Fibroblast of peridontal ligament (primary cell): ENCODE data around the gene KIF26B.
"Not testable (repeated sequence)": the region's sequence is repeated elsewhere in the genome, so short reads cannot be mapped to it uniquely, and the experiment has no call there.

Experiments
- DNase-seq: peaks from one replicate; pipeline ENCODE4 v3.0.0-alpha.2; 2010; ENCODE audit errors: extremely low read depth

Gene KIF26B

DNA sequence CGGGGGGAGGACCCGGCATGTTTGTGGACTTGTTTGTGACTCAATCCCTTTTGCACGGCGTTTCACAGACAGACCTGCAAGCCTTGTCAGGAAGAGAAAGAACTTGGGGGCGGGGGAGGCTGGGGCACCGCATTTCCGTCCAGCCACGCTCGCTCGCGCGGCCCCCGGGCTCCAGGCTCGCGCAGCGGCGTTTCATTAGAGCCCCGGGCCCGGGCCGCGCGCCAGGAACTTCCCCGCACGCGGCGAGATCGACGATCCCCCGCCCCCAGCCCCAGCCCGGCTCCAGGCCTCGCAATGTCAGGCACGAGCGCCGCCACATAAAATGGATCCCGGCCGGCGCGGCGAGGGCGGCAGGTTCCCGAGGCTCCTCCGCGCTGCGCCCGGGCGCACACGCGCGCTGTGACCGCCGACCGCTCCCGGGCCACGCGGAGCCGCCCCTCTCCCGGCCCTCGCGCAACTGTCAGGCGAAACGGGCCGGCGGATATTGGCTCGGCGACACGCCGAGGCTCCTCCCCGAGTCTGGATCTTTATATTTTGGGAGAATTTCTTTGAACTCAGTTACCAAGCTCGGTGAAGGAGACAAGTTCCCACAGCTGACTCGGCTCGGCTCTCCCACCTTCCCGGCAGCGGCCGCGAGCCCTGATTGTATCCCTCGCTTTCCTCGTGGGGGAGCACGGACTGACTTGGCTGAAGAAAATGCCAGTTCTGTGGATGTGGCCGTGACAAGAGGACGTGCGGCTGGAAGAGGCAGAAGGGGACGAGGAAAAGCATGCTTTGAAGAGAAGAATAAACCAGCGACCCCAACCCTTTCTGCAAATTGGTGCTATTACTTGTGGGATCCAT is at the start of gene KIF26B:
KIF26B (plus strand) TSS at position 557 of the 843 bp plus-strand sequence. CDS start 440 bp downstream, outside the sequence.
- DNase-seq, result peak; percentile 64

GRCh38 chr1:245105042-245105441 is 49.7 kb upstream of the KIF26B start:
- no peak for DNase-seq

DNA sequence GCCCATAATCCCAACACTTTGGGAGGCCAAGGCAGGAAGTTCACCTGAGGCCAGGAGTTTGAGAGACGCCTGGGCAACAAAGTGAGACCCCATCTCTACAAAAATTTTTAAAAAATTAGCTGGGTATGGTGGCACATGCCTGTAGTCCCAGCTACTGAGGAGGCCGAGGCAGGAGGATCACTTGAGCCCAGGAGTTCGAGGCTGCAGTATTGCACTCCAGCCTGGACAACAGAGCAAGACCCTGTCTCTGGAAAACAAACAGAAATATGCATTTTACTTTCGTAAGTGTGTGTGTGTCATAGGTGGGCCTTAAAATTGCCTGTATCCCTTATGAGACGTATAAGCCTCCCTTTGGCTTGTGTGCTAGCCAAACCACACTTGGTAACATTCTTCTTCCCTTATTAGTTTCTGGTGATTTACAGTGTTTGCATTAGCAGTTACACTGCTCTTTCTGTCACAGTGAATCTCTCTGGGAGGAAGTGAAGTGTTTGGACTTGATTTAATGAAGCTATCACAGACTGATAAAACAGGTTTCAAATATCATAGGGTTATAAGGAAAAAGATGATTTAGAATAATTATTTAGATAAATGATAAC is 48.9 kb upstream of the KIF26B start:
- no peak for DNase-seq

- DNase-seq, result no peak
Observed at GRCh38 chr1:245107776-245108114, 47.0 kb upstream of the KIF26B start.

DNA sequence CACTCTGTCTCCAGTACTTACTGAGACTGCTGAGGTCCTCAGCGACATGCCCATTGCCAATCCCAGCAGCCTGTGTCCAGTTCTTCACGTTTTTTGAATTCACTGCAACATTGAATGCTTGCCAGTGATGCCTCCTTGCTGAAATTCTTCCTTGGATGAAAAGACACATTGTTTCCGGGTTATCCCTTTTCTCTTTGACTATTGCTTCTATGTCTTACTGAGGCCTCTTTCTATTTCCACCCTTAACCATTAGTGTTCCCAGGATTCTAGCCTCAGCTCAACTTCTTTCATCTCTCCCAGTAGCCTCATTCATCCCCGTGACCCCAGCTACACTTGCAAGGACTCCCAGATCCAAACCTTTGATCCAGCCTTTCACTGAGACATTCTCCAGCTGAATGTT is 46.5 kb upstream of the KIF26B start:
- no peak for DNase-seq

- DNase-seq, result no peak
Observed at GRCh38 chr1:245108909-245109308, 45.9 kb upstream of the KIF26B start.

- DNase-seq, result no peak
Observed at GRCh38 chr1:245110406-245110805, 44.4 kb upstream of the KIF26B start.

DNA sequence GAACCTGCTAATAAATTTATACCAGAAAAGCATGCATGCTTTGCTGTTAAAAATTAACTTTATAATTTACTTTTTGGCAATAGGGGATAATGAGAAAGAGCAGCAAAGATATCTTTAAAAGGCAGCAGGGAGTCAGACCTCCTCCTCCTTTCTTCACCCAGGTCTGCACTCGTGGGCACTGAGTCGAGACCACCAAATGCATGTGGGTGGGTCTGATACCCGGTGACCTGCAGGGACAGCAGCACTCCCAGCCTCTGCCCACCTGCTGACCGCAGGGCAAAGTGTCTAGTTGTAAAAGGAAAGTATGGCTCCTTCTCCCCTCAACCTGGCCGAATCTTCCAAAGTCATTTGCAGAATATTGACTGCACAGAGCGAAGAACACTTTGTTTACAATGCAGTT is 43.7 kb upstream of the KIF26B start:
- DNase-seq, result no peak

DNA sequence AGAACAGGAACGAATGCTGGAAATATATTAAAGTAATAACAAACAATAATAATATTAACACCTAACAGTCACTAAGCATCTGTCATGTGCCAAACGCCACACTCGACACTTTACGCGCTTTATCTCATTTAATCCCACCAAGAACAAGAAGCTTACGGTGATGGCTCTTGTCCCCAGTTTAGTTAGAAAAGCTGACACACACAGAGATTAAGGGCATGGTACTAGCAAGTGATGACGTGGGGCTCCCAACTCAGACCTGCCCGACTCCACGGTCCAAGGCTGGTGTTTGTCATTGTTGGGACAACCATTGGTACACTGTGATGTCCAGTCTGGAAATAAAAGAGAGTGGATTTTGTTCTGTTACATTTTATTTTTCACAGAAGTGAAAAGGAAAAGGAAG is 41.1 kb upstream of the KIF26B start:
- DNase-seq, result no peak

DNA sequence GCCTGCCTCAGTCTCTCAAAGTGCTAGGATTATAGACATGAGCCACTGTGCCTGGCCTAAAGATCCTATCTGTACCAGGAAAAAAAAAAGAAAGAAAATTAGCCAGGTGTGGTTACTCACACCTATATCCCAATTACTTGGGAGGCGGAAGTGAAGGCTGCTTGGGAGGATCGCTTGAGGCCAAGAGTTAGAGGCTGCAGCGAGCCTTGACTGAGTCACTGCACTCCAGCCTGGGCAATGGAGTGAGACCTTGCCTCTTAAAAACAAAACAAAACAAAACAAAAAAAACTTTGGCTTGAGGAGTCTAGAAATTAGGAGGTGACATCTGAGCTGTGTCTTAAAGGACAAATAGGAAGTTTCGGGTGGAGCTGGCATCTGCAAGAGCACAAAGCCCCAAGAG is 38.7 kb upstream of the KIF26B start:
- DNase-seq, result no peak

GRCh38 chr1:245116751-245117150 is 38.0 kb upstream of the KIF26B start:
- no peak for DNase-seq

GRCh38 chr1:245118066-245118465 is 36.7 kb upstream of the KIF26B start:
- DNase-seq, result no peak

GRCh38 chr1:245118806-245119205 is 36.0 kb upstream of the KIF26B start:
- no peak for DNase-seq

DNA sequence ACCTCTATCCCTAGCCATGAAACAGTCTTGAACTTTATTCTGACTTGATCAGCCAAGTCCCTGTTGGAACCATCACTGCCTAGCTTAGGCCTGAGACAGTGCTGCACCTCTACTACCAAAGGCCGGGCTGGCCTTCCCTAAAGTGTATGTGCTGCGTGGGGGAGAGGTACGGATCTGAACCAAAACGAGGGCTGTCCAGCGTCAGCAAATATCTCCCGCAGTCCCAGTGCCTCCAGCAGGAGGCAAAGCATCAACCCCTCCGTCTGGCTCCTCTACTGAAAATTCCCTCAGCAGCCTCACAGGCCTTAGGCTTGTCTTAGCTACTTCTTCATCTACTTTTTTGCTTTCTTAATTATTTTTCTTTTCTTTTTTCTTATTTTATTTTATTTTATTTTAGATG is 33.3 kb upstream of the KIF26B start:
- no peak for DNase-seq

DNA sequence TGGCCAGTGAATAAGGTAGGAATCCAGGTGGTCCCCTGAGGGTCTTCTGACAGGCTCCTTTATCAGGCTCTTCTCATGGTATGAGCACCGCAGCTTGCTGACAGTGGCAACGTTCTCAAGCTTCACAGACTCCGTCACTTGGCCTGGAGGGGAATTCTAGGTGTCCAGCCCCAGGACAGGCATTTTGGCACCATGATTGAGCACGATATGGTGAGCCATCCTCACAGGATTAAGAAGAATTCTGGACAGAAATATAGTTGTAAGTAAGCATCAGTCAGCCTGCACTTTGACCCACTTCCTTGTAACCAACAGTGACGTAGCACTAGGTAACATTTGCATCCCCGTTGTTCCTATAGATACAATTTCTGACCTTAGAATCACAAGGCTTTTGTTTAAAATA is 30.5 kb upstream of the KIF26B start:
- DNase-seq, result no peak

DNA sequence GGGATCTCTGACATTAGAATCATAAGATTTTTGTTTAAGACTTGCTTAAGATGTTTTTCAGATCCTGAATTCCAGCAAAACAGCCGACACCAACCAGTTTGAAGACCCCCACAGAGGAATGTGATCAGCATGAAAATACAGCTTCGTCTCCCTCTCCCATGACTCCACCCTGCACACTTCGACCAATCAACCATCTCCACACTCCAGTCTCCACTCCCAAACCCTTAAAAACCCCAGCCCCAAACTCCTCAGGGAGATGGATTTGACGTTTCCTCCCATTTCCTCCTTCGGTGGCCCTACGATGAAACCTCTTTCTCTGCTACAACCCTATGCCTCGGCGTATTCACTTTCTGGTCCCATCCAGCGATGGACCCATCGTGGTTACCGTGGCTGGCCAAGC is 30.1 kb upstream of the KIF26B start:
- DNase-seq, result no peak

- no peak for DNase-seq
Observed at GRCh38 chr1:245126530-245126929, 28.3 kb upstream of the KIF26B start.

DNA sequence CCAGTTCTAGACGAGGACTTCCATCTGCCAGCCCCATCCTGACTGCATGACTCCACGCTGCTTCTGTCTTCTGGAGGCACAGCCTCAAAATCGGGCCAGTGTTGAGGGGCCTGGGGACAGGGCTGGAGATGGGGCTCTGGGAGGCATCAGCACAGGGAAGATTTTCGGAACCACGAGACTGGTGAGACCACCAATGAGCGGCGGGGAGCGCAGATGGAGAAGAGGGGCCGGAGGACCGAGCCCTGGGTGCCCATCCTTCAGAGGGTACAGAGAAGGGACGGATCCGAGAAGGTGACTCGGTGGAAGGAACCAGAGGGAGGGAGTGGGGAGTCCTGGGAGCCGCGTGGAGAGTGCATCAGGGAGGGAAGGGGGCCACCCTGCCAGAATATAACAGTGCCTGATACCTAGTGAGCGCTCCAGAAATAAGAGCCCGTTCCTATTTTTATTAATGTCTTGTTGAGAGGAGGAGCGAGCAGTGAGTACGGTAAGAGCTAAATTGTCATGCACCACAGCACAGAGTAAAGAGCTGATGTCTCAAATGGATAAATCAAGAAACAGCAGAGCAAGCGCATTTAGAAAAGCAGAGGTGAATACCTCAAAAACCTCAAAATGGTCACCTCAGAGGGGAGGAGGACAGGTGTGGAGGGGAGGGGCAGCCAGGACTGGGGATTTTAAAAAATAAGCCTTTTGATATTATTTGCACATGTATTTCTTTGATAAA is 26.2 kb upstream of the KIF26B start:
- no peak for DNase-seq

DNA sequence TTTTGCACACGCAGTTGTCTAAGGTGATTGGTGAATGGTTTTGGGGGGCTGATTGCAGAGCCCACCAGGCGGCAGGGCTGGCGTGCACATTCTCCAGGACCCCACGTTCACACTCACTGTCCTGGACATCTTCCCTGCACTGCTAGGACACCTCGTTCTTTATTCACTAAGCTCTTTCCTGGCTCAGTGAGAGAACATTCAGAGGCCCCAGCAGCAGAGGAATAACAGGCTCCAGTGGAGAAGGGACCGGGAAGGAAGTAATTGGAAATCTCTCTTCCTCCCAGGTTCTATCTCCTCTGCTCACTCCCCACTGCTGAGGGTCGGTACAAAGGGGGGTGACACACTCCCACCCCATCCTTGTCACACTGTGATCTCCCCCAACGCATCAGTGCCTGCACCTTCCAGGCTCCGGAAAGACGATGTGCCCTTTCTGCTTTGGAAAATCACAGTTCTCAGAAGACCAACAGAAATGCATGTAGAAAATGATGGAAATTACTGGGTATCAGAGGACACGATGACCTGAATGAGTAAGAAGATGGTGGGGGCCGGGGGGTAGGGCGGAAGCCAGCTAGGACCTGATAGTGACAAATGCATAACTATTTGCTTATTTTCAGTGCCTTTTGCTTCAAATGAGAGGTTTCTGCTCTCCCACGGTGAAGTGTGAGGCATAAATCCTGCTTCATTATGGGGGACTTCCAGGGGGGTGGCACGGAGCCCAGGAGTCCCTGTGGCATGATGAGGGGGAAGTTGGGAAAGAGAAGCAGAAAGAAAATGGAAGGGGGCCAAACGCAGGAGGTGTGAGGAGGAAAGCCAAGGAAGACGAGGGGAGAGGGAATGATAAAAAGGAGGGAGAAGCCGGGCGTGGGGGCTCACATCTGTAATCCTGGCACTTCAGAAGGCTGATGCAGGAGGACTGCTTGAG is 25.2 kb upstream of the KIF26B start:
- peak; percentile 29 for DNase-seq

GRCh38 chr1:245130281-245131025 is 24.3 kb upstream of the KIF26B start:
- DNase-seq, result not testable (repeated sequence)

DNA sequence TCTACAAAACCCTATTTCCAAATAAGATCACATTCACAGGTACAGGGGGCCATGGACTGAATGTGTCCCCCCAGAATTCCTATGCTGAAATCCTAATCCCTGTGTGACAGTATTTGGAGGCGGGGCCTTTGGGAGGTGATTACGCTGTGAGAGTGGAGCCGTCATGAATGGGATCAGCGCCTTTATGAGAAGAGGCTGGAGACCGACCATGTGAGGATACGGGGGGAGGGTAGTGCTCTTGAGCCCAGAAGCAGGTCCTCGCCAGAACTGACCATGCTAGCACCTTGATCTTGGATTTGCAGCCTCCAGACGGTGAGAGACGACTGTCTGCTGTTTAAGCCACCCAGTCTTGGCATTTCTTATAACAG is 23.8 kb upstream of the KIF26B start:
- no peak for DNase-seq
